OCI-M2 (cell line): ENCODE measurements around the gene ABLIM3.

Source experiments
- DNase-seq: peaks from one replicate; lab custom pipeline; 2025; ENCODE audit not compliant: unreplicated experiment; lab: John Stamatoyannopoulos, UW

The ABLIM3 gene

DNA sequence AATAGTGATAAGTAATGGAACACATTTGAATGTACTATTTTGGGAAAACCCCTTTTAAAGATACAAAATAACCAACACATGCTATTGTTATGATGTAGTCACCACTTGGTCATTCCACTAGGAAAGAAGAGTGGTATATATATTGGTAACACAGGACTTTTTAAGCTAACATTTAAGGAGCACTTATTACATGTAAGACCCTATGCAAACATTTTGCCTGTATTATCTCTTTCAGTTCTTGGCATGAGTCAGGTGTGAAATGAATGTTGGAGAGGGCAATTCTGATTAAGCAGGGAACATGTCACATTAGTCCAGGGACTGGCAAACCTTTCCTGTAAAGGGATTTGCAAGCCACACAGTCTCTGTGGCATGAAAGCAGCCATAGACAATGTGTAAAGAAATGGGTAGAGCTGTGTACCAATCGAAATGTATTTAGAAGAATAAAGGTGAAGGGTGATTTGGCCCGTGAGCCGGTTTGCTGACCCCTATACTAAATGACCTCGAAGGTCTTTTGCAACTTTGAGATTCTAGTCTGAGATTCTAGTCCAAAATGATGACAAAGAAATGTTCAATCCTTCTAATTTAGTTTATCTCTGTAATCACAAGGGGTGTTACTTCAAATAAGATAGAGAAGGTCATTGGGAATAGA, 15.3 kb downstream of the ABLIM3 start:
- DNase-seq = no peak

DNA sequence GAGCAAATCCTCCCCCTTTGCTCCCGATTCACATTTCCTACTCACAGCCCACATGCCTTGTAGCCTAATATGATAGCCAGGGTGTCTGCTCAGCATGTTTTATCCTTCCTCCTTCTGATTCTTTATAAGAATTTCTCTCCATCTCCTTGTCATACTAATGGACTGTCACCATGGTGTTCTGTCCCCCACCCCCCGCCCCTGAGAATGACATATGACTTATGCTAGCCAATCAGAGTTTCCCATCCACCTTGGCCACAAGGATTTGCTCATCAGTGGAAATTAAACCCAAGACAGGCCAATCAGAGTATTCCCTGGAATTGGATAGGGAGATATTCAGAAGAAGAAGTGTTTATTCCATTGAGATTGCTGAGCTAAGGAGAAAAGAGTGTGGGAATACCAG, 16.0 kb downstream of the ABLIM3 start:
- no peak for DNase-seq

DNA sequence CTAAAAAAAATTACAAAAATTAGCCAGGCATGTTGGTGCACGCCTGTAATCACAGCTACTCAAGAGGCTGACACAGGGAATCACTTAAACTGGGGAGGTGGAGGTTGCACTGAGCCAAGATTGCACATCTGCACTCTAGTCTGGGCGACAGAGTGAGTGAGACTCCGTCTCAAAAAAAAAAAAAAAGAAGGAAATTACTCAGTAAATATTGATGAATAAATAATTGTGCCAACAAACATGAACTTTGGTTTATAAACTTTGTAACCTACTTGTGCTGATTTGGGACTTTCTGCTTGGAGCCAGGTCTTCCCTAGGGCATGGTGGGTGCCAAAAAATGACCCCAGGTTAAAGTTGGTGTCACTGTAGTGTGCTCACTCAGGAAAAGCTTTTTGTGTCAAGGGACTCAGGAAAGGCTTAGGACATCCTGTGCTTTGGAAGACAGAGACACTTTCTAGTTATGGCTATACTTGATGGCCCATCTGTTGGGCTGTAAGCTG, 19.0 kb downstream of the ABLIM3 start:
- DNase-seq = no peak

DNA sequence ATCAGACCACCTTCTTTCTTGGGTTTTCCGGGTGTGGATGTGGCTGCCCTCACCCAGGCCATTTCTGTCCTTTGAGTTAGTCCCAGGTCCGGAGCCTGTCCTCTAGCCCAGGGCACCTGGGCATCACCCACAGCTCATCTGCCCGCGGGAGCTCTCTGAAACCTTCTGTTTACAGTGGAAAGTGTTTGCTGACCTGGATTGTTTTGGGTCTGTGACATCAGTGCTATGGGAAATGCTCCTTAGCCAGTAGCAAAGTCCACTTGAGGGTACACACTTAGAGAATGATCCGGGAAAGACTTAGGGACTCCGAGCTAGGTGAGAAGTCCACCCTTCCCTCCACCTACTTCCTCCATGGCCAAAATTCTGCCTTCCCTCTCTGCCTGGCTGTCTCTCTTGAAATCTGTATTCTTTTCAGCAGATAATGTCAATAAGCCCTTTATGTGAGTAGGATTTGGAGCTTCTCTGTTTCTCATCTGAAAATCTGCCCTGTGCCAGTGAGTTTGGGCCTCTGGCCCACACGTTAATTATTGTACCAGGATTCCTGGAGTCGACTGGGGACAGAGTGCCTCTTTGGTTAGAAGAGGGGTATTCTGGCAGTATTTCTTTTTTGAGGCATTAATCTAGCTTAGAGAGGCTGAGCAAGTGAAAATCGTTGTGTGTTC, 19.9 kb downstream of the ABLIM3 start:
- no peak for DNase-seq

DNA sequence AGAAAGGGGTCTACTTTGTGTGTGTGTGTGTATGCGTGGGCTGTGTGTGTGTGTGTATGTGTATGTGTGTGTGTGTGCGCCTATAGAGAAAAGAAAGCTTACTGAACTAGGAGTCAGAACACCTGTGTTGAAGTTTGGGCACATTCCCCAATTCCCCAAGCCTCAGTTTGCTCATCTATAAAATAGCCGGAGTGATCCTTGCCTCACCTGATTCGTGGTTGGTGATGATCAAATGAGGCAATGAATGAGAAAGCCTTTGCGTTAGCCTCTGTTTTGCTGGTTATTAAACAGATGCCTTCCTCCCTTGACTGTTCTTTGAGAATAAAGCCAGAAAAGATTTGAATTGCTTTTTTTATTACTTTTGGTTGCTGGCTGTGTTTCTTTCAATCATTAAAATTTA, 20.6 kb downstream of the ABLIM3 start:
- DNase-seq = no peak

DNA sequence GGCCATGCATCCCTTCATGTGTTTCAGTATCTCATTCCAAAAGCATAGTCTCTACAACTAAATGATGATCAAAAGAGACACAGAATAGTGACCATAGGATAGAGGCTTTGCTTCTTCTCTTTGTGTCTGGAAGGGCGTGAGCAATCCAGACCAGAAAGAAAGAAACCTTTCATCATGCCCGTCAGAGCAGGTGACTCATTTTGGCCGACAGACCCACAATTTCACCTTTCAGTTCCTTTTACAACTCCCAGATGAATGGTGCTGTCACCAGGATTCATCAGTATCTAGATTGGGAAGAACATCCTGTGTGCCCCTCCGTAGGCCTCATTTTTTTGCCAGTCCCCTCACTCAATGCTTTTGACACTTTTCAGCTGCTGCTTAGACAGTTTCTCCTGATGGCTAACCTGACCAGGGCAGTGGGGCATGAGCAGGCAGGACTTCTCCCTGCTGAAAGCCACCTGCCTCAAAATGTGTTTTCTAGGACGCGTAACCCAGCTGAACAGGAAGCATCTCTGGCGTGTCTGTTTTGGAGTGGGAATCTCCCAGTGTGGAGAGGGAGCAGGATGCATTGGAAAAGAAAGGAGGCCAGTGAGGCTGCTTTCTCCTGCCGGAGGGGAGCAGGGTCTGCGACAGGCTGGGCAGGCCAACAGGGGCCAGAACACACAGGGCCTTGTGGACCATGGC, 21.2 kb downstream of the ABLIM3 start:
- no peak for DNase-seq

DNA sequence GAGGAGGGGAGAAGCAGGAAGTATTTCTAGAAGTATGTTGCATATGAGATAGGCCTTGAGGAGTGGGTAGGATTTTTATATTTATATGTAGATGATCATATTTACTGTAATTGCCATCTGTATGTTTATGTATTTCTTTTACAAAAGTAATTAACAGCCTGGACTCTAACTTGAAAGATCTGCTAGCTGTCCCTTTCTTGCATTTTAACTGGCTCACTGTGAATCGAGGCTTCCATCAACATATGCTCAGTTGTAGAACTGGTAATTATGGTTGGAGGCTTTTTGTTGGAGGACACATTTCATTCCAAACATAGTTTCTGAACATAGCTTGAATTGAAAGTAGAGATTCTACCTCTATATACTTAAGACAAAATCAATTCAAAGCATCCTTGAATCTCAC, 23.4 kb downstream of the ABLIM3 start:
- no peak for DNase-seq

DNA sequence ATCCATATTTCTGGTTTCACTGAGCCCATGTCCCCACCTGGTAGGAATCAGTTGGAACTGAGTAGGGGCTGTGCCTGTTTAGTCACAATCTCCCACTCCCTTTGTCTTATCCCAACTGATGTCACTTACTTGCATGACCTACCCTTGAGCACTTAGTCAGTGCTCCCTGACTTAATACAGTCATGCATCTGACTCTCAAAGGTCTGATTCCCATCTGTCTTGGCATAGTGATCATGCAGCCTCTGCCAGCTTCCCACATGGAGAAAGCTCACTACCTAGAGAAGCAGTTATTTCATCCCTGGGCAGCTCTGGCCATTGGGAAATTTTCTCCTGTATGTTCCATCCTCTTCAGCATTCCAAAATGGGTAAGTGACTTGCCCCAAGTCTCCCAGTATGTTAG, 24.8 kb downstream of the ABLIM3 start:
- DNase-seq = no peak

DNA sequence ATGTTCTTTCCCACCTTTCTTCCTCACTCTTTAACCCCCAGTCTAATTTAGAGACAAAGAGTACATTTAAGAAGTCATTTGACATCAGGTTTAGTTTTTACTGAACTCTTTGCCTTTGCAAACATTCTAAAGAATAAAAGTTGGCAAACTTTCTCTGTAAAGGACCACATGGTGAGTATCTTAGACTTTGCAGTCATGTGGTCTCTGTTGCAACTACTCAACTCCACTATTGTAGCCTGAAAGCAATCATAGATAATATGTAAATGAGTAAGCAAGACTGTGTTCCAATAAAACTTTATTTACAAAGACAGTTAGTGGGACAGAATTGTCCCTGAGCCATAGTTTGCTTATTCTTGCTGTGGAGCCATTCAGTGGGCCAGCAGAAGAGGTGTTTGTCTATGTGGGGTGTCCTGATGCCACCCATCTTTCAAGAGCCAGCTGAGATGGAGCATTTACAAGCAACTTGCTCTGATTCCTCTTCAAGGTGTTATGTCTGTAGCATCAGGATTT, 25.4 kb downstream of the ABLIM3 start:
- no peak for DNase-seq

DNA sequence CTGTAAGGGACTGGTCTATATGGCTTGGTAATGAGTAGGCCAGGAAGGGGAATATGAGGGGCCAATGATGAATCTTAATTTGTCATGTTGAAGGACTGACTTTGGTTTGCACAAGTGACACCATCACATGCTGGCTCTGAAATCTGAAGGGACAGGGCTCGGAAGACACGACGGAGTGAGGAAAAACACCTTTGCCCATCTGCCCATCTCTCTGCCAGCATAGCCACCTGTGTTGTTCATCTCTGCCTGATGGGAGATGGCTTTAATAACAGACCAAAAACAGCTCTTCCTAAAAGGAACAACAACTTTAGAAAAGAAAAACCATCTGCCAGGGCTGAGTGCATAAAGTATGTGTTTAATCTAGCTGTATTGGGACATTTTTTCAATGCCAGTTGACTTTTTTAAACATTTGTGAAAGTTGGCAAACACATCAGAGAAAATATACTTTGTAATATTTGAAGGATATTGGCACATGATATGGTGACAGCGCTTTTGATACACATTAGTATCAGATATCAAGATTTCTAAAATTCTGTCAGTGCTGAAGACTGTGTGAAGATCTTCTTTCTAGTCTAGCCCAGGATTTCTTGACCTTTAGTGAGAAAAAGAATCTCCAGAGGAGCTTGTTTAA, 27.1 kb downstream of the ABLIM3 start:
- no peak for DNase-seq

DNA sequence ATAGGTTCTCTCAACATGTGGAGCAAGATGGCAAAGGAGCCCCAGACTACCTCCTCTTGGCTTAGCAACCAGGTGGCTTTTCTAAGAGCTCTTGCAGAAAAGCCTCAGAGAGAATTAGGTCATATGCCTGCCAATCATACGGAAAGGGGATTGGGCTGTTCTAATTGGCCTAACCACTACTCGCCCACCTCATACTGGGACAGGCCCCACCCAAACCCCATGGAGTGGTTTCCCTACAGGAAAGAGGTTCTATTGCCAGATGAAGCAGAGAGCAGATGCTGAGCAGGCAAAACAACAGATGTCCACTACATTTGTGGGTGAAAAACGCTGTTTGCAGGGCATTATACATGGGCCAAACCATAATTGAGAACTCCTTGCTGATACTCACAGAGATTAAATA, 29.0 kb downstream of the ABLIM3 start:
- no peak for DNase-seq

DNA sequence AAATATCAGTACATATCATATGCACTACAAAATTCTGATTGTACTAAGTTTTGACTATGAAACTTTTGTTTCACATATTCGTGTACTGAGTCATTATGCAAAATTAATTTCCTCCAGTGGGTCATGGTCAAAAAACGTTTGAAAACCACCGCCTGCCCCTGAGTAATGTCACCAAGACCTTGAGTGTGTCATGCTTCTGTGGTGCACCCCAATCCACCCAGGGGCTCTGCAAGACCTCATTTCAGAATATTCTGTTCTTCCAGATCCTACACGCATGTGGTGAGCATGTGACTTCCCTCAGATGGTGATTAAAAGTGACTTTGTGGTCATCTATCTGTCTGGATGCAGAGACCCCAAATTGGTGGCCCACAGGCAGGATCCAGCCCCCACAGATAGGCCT, 31.0 kb downstream of the ABLIM3 start:
- no peak for DNase-seq

DNA sequence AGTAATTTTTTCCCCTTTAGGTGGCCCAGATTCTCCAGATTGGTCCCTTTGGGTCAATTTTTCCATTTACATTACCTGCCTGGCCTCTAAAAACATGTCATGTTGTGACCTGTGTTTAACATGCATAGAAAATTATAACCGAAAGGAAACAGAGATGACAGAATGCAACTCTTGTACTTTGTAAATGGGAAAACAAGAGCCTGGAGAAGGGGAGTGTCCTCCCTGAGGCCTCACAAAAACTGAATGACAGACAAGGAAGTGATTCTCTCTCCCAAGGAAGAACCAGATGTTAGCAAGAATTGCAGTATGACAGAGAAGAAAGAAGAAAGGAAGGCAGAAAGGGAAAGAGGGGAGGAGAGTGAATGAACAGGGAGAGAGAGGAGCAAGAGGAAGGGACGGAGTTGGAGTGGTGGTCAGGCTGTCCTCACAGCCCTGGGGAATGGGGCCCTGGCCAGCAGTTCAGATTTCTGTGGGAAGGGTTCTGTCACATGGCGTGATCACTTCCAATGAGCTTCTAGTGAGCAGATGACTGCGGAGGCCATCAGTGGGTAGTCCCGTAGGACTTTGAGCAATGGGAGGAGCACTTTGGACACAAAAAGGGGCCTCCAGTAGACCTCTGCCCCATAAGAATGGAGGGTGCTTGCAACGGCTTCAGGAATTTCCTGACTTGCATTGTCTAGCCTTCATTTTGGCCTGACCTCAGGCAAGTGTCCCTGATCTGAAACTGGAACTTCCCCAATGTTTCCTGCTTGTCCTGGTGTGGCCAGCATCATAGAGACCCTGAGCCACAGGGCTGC, 31.6 kb downstream of the ABLIM3 start:
- DNase-seq = no peak

DNA sequence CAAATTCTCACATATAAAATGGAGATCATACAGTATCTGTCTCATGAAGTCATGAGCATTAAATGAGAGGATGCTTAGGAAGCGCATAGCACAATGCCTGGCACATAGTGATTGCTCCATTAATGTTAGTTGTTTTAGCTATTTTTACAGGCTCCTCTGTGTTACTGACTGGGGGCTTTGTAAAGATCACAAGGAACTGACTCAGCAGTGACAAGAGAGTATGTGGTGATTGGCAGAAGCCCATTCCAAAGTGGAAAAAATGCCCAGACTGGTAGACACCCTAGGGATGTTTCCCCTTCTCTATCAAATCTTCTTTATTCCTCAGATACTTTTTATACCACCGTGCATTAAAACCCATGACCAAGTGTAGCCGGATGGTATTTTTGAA, 33.5 kb downstream of the ABLIM3 start:
- no peak for DNase-seq

DNA sequence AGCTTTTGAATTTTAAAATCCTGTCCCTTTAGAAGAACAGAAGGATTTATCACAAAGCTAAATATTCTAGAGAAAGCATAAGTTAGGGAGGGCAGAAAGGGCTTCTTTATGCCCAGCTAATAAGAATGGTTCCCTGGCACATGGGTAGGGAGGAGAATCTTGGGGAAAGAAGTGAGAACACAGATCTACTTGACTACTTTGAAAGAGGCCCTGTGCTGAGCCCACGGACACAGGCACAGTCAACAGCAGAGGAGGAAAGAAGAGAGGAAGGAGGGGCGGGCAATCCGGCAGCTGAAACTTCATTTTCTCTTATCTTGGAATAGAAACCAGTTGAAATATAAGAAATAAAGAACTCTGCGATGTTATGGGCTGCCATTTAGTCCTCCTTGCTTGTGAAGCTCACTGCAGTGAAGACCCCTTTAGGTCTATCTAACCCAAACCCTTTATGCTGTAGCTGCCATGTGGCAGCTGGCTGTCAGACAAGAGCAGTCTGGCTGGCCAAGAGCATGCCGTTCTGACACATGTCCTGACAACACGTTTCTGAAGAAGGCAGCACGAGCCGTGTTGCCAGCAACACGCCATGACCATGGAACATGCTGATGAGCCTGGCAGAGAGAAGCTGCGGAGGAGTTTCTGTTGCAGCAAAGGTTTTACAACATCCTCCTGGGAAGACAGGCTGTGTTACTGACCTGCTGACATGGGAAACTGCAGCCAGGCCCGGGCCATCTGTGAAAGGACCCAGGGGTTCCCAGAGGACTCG, 34.2 kb downstream of the ABLIM3 start:
- no peak for DNase-seq

DNA sequence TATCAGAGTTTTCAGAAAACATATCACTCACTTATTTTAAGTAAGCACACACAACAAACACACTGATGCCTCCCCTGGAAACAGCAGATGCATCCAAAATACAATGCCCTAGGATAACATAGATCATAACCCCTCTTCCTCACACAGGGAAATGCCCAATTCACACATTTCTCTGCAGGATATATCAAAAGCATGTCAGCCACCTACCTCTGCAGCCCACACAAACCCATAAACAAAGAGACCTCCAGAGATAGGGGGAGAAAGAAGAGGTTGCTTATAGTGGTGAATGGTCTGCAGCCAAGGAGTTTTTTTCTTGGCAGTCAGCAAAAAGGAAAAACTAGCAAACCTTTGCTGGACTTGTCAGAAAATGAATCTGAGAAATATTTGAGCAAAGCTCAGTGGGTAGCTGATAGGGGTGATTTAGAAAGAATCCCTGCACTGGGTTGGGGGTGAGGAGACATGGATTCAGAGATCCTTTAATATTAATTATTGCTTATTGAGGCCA, 36.1 kb downstream of the ABLIM3 start:
- no peak for DNase-seq

DNA sequence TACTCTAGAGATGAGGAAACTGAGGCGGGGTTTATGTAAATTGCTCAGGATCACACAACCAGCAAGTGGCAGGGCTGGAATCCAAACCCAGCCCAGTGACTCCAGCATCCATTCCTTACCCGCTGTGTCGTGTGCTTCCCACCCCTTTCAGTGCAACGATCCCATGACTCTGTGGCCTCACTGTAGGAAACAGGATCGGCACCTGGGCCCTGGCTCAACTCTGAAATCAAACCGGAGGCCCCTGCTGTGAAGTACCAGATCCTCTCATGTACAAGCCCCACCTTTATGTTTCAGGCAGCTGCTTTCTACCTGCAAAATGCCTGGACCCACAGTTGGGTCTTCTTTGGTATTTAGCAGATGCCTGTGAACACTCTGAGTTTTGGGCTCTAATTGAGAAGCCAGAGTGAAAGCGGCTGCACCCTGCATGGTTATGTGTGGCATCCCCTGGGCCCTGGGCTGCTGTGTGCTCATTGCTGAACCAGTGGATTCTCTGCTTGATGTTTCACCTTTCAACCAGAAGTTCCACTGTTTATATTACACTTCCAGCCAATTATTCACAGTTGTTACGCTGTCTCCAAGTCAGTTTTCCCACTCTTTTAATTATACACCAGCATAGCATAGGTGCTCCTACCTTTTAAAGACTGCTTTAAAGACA, 36.7 kb downstream of the ABLIM3 start:
- DNase-seq = no peak

DNA sequence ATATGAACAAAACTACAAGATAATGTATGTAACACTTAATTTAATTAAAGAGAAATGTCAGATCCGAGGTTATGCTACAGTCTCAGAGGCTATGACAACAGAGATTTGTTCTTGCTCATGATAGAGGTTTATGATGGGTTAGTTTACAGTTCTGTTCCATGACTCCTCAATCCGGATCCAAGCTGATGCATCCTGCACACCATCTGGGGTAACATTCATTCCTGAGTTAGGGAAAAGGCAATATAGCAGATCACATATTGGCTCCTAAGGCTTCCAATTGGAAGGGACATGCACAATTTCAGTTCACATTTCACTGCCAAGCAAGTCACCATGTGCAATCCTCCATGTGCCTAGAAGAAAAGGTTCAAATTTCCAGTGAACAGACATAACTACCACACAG, 40.4 kb downstream of the ABLIM3 start:
- DNase-seq = no peak

DNA sequence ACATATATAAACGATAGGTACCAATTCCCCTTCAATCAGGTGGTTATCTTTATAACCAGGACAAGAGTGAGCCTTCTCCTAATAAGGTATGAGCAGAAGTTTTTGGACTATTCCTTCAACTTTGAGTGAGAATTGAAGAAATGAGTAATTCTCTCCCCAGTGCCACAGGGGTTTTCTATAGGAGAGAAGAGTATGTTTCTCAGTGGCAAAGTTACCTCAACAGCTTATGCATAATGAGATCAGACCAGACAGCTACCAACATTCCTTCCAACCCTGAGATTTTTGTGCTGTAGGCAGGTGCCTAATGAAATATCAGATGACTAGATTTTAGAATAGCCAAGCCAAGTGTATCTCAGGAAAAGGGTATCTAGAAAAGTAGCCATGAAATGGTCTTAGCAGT, 40.9 kb downstream of the ABLIM3 start:
- DNase-seq = no peak
